IMR-90 (cell line): ENCODE data around the gene HDAC6. TPM values are rescaled to one million over a fixed set of nuclear protein-coding genes. Genes with fewer than 3 reads are reported as not detected.

Source experiments
- ATAC-seq: fragments of 200-7000 bp; cut with Tn5 transposase; 2 replicates; pipeline ENCODE4 v1.9.1; 2020; ENCODE audit warnings: low read depth, mild to moderate bottlenecking, moderate library complexity
- BruUV-seq: library from RNA; stranded (reverse); fragments of 400-500 nt; replicated peaks from 2 replicates; lab custom pipeline; 2021; lab: Mats Ljungman, UMichigan
- CTCF ChIA-PET: fragments of 300-600 bp; formaldehyde crosslinking; extraction: SDS; loops from one replicate; lab custom pipeline; 2021; ENCODE audit warnings: antibody characterized with exemption; lab: Yijun Ruan, JAX
- POLR2A ChIA-PET: fragments of 300-600 bp; sonication (Branson Sonifier 250); formaldehyde crosslinking; loops from one replicate; lab custom pipeline; 2022; ENCODE audit warnings: antibody characterized with exemption; ENCODE audit not compliant: unreplicated experiment; lab: Charles Lee
- DNase-seq: peaks from one replicate; pipeline ENCODE4 v3.0.0; 2013
- H2AFZ ChIP-seq: replicated peaks from 2 replicates; pipeline ENCODE3; 2013; ENCODE audit warnings: low read length, mild to moderate bottlenecking; ENCODE audit not compliant: poor library complexity
- H2AK5ac ChIP-seq: 2 replicates; pipeline ENCODE4 v1.6.1; 2013; ENCODE audit warnings: low read depth, low read length, inconsistent platforms
- H2AK9ac ChIP-seq: replicated peaks from 2 replicates; pipeline ENCODE3; 2013; ENCODE audit warnings: mild to moderate bottlenecking, low read depth, low read length, moderate library complexity; ENCODE audit not compliant: poor library complexity
- H2BK120ac ChIP-seq: 2 replicates; pipeline ENCODE4 v1.6.1; 2013; ENCODE audit warnings: low read depth, low read length, inconsistent platforms
- H2BK15ac ChIP-seq: 3 replicates; pipeline ENCODE4 v1.6.1; 2013; ENCODE audit warnings: low read depth, low read length, inconsistent platforms
- H2BK20ac ChIP-seq: 2 replicates; pipeline ENCODE4 v1.6.1; 2013; ENCODE audit warnings: low read depth, mild to moderate bottlenecking, inconsistent platforms, low read length, moderate library complexity
- H2BK5ac ChIP-seq: 2 replicates; pipeline ENCODE4 v1.6.1; 2013; ENCODE audit warnings: mild to moderate bottlenecking, low read depth, low read length, inconsistent platforms; ENCODE audit not compliant: poor library complexity, severe bottlenecking
- H3K14ac ChIP-seq: replicated peaks from 2 replicates; pipeline ENCODE4 v1.6.1; 2013; ENCODE audit warnings: low read depth, low read length, inconsistent platforms
- H3K18ac ChIP-seq: 2 replicates; pipeline ENCODE4 v1.6.1; 2013; ENCODE audit warnings: low read depth, low read length, control low read depth
- H3K23ac ChIP-seq: 2 replicates; pipeline ENCODE4 v1.6.1; 2013; ENCODE audit warnings: low read depth, low read length, inconsistent platforms
- H3K27ac ChIP-seq: 2 replicates; pipeline ENCODE4 v1.5.1; 2013; ENCODE audit warnings: mild to moderate bottlenecking, control low read depth, low read length; ENCODE audit not compliant: insufficient read depth
- H3K27me3 ChIP-seq: 2 replicates; pipeline ENCODE4 v1.6.1; 2013; ENCODE audit warnings: low read length; ENCODE audit not compliant: control insufficient read depth, insufficient read depth
- H3K36me3 ChIP-seq: 2 replicates; pipeline ENCODE4 v1.6.1; 2013; ENCODE audit warnings: low read length, mixed read lengths; ENCODE audit not compliant: control insufficient read depth, insufficient read depth
- H3K4ac ChIP-seq: 2 replicates; pipeline ENCODE4 v1.6.1; 2013; ENCODE audit warnings: low read depth, low read length, inconsistent platforms
- H3K4me1 ChIP-seq: 2 replicates; pipeline ENCODE4 v1.6.1; 2013; ENCODE audit warnings: low read length, mixed read lengths; ENCODE audit not compliant: control insufficient read depth, insufficient read depth
- H3K4me2 ChIP-seq: 2 replicates; pipeline ENCODE4 v1.6.1; 2013; ENCODE audit warnings: low read depth, mild to moderate bottlenecking, control low read depth, low read length, moderate library complexity
- H3K4me3 ChIP-seq: 2 replicates; pipeline ENCODE4 v1.5.1; 2013; ENCODE audit warnings: low read depth, mild to moderate bottlenecking, control low read depth, low read length, moderate library complexity; ENCODE audit not compliant: insufficient read depth
- H3K56ac ChIP-seq: 2 replicates; pipeline ENCODE4 v1.6.1; 2013; ENCODE audit warnings: low read length, inconsistent platforms; ENCODE audit not compliant: insufficient read depth; ENCODE audit errors: extremely low read depth
- H3K79me1 ChIP-seq, 2 experiments: 2 replicates each; pipeline ENCODE4 v1.6.1; 2013; ENCODE audit warnings: low read length in 2 of 2, inconsistent platforms in 1 of 2, low read depth in 1 of 2
- H3K9ac ChIP-seq: 2 replicates; pipeline ENCODE4 v1.6.1; 2013; ENCODE audit warnings: low read depth, low read length, control low read depth
- H3K9me1 ChIP-seq: 2 replicates; pipeline ENCODE4 v1.6.1; 2013; ENCODE audit warnings: low read length, inconsistent platforms; ENCODE audit not compliant: insufficient read depth
- H3K9me3 ChIP-seq: 2 replicates; pipeline ENCODE4 v1.6.1; 2013; ENCODE audit warnings: low read length; ENCODE audit not compliant: control insufficient read depth, insufficient read depth
- H4K20me1 ChIP-seq: 2 replicates; pipeline ENCODE4 v1.6.1; 2013; ENCODE audit warnings: low read length, inconsistent platforms; ENCODE audit not compliant: insufficient read depth
- H4K5ac ChIP-seq: 2 replicates; pipeline ENCODE4 v1.6.1; 2013; ENCODE audit warnings: mild to moderate bottlenecking, low read depth, low read length, control low read depth
- H4K8ac ChIP-seq, 2 experiments: 2 replicates each; pipeline ENCODE4 v1.6.1; 2013; ENCODE audit warnings: low read depth in 2 of 2, low read length in 2 of 2, control low read depth in 1 of 2, inconsistent platforms in 1 of 2
- H4K91ac ChIP-seq: 2 replicates; pipeline ENCODE4 v1.6.1; 2013; ENCODE audit warnings: low read depth, low read length, inconsistent platforms; ENCODE audit not compliant: insufficient read depth
- BHLHE40 ChIP-seq: fragments of 150-350 bp; IDR thresholded peaks from 2 replicates; pipeline ENCODE4 v1.6.1; 2016; ENCODE audit warnings: mild to moderate bottlenecking, low read depth, low read length
- CEBPB ChIP-seq: IDR thresholded peaks from 2 replicates; pipeline ENCODE4 v1.6.1; 2012; ENCODE audit warnings: low read depth, low read length, improper control_type of control experiment
- CHD1 ChIP-seq: IDR thresholded peaks from 2 replicates; pipeline ENCODE4 v1.6.1; 2012; ENCODE audit warnings: low read depth, low read length, improper control_type of control experiment
- CTCF ChIP-seq: conservative IDR thresholded peaks from 2 replicates; pipeline ENCODE4 v1.5.1; 2012; ENCODE audit warnings: mild to moderate bottlenecking, low read depth, low read length, improper control_type of control experiment
- ELK1 ChIP-seq: fragments of 150-350 bp; IDR thresholded peaks from 2 replicates; pipeline ENCODE4 v1.6.1; 2016; ENCODE audit warnings: low read depth, mild to moderate bottlenecking, low read length, moderate library complexity, borderline replicate concordance
- FOS ChIP-seq: fragments of 150-350 bp; IDR thresholded peaks from 2 replicates; pipeline ENCODE4 v1.6.1; 2016; ENCODE audit warnings: low read depth, low read length
- MAFK ChIP-seq: IDR thresholded peaks from 2 replicates; pipeline ENCODE4 v1.6.1; 2012; ENCODE audit warnings: low read depth, low read length, improper control_type of control experiment
- MAZ ChIP-seq: IDR thresholded peaks from 2 replicates; pipeline ENCODE4 v1.6.1; 2012; ENCODE audit warnings: low read depth, mild to moderate bottlenecking, low read length, improper control_type of control experiment, moderate library complexity, borderline replicate concordance
- MXI1 ChIP-seq: IDR thresholded peaks from 2 replicates; pipeline ENCODE4 v1.6.1; 2012; ENCODE audit warnings: low read depth, mild to moderate bottlenecking, low read length, moderate library complexity, borderline replicate concordance
- NFE2L2 ChIP-seq: fragments of 150-350 bp; IDR thresholded peaks from 2 replicates; pipeline ENCODE4 v1.6.1; 2016; ENCODE audit warnings: low read depth, mild to moderate bottlenecking, low read length
- POLR2A ChIP-seq: IDR thresholded peaks from 2 replicates; pipeline ENCODE4 v1.6.1; 2012; ENCODE audit warnings: mild to moderate bottlenecking, low read depth, low read length
- RAD21 ChIP-seq: IDR thresholded peaks from 2 replicates; pipeline ENCODE4 v1.6.1; 2012; ENCODE audit warnings: low read length, improper control_type of control experiment
- RCOR1 ChIP-seq: IDR thresholded peaks from 2 replicates; pipeline ENCODE4 v1.6.1; 2012; ENCODE audit warnings: mild to moderate bottlenecking, low read length, improper control_type of control experiment; ENCODE audit not compliant: insufficient replicate concordance
- RFX5 ChIP-seq: IDR thresholded peaks from 2 replicates; pipeline ENCODE4 v1.8.0; 2012; ENCODE audit warnings: low read depth, mild to moderate bottlenecking, low read length, moderate library complexity
- SMC3 ChIP-seq: fragments of 150-350 bp; IDR thresholded peaks from 2 replicates; pipeline ENCODE4 v1.6.1; 2016; ENCODE audit warnings: low read depth, mild to moderate bottlenecking, antibody characterized with exemption, low read length, moderate library complexity
- USF2 ChIP-seq: fragments of 150-350 bp; IDR thresholded peaks from 2 replicates; pipeline ENCODE4 v1.6.1; 2017; ENCODE audit warnings: mild to moderate bottlenecking, antibody characterized with exemption, low read length, low read depth
- WGBS, 2 experiments: methylation state at CpG; one replicate each; pipeline versions ENCODE4 v1.1.5 to v1.1.7; 2013; ENCODE audit warnings: missing lambda C conversion rate in 2 of 2; ENCODE audit not compliant: insufficient read length in 1 of 2; ENCODE audit errors: extremely low coverage in 2 of 2; 5-methylcytosine and 5-hydroxymethylcytosine counted together
- dilution Hi-C: fragments of 300-500 bp; cut with HindIII; formaldehyde crosslinking; loops from one replicate; pipeline ENCODE4 v1.14.3; 2018; ENCODE audit warnings: low sequenced_read_pairs; ENCODE audit not compliant: unreplicated experiment
- in situ Hi-C: fragments of 300-500 bp; cut with MboI; formaldehyde crosslinking; loops from 3 replicates; pipeline ENCODE4 v1.14.3; 2019; ENCODE audit warnings: low sequenced_read_pairs, inconsistent platforms, mixed read lengths
- intact Hi-C: fragments of 100-400 bp; cut with micrococcal nuclease; formaldehyde crosslinking; loops from 2 replicates; pipeline ENCODE4 v1.10.0; 2022
- polyA plus RNA-seq, 3 experiments: library from polyadenylated mRNA; depleted of rRNA; stranded (reverse); fragments of >200 nt; gene quantifications; 2 replicates each; pipeline ENCODE4 v1.2.3, GENCODE V29; 2012; ENCODE audit warnings: low replicate concordance in 1 of 3
- total RNA-seq: library from RNA; depleted of rRNA; stranded (reverse); fragments of >200 nt; gene quantifications from 2 replicates; pipeline ENCODE4 v1.2.3, GENCODE V29; 2012

Gene HDAC6
- total and polyA plus RNA-seq, 2 of the 4 experiments (the other 2 are of a cell fraction), result 16.8 to 26.3 TPM

GRCh38 chrX:48753708-48754228 lies 48.1 kb upstream of the HDAC6 start:
- TF ChIP-seq NFE2L2, result no peak
- TF ChIP-seq RFX5, result no peak
- TF ChIP-seq POLR2A, result no peak
- no peak for TF ChIP-seq USF2
- no peak for TF ChIP-seq MAFK
- TF ChIP-seq FOS, result no peak
- TF ChIP-seq ELK1, result no peak
- TF ChIP-seq SMC3, result no peak
- no peak for TF ChIP-seq CTCF
- no peak for TF ChIP-seq MXI1
- TF ChIP-seq RAD21, result no peak
- no peak for TF ChIP-seq CEBPB
- no peak for TF ChIP-seq RCOR1
- no peak for TF ChIP-seq MAZ
- no peak for TF ChIP-seq CHD1
- no peak for TF ChIP-seq BHLHE40
- Histone ChIP-seq H3K9me1 (no peaks in the 10 kb centered on the region), H4K5ac (no peak overlapping the region), H3K9me3 (no peaks in the 10 kb centered on the region), H2BK20ac (no peak overlapping the region), H4K91ac (no peak overlapping the region), H2BK120ac (no peak overlapping the region), H2AK9ac (no peak overlapping the region), H3K79me1 (no peaks in the 10 kb centered on the region), H2BK15ac (no peak overlapping the region), H3K27ac (no peak overlapping the region), H3K4me1 (no peaks in the 10 kb centered on the region), H3K4me2 (no peak overlapping the region), H3K27me3 (peaks cover 12% of the 10 kb centered on the region; the same call in 1 of the 2 replicates), H3K23ac (no peak overlapping the region), H3K4me3 (no peak overlapping the region), H4K20me1 (no peaks in the 10 kb centered on the region), H3K18ac (no peak overlapping the region), H3K9ac (no peak overlapping the region), H3K36me3 (no peaks in the 10 kb centered on the region), H3K4ac (no peak overlapping the region), H4K8ac (no peak overlapping the region), H2AFZ (no peak overlapping the region), H3K14ac (no peak overlapping the region), H2AK5ac (no peak overlapping the region), H3K56ac (no peak overlapping the region), H2BK5ac (no peak overlapping the region)
- intact Hi-C loops (no loop called here), in situ Hi-C loops (no loop called here), dilution Hi-C loops (no loop called here)
- DNase-seq (no peak), ATAC-seq (no peak)
- CTCF ChIA-PET, result no interaction called here
- POLR2A ChIA-PET, result no interaction called here
- BruUV-seq, result no TSS peak
- 34% methylated on average over 4 of the region's 8 CpGs; no CpG with 5 or more reads in 1 of the 2 experiments for WGBS, 2 experiments
